ENCODE measurements around the gene ZNF467. TPM values are rescaled to one million over a fixed set of nuclear protein-coding genes. Genes with fewer than 3 reads are reported as not detected.

The ZNF467 gene
- polyA plus RNA-seq, 4 donors = 18.1 to 38.9 (median 26.1) TPM

- no peak for DNase-seq (ENCODE audit: low read depth in 4 of 4, low spot score in 3 of 4)
These were observed 35.8 kb upstream of the ZNF467 start for GRCh38 chr7:149809215-149809614.

GRCh38 chr7:149808311-149808710 is 34.9 kb upstream of the ZNF467 start:
- DNase-seq (ENCODE audit: low read depth in 4 of 4, low spot score in 3 of 4) = no peak

GRCh38 chr7:149806726-149807125 is 33.3 kb upstream of the ZNF467 start:
- no peak for DNase-seq (ENCODE audit: low read depth in 4 of 4, low spot score in 3 of 4)

- DNase-seq (ENCODE audit: low read depth in 4 of 4, low spot score in 3 of 4) = no peak
These were observed 30.7 kb upstream of the ZNF467 start for GRCh38 chr7:149804106-149804505.

GRCh38 chr7:149803551-149804074 is 30.2 kb upstream of the ZNF467 start:
- no peak for DNase-seq (ENCODE audit: low read depth in 4 of 4, low spot score in 3 of 4)

- DNase-seq (ENCODE audit: low read depth in 4 of 4, low spot score in 3 of 4) = no peak
These were observed 29.6 kb upstream of the ZNF467 start for GRCh38 chr7:149802966-149803365.

- no peak for DNase-seq (ENCODE audit: low read depth in 4 of 4, low spot score in 3 of 4)
These were observed 28.4 kb upstream of the ZNF467 start for GRCh38 chr7:149801816-149802215.

- no peak for DNase-seq (ENCODE audit: low read depth in 4 of 4, low spot score in 3 of 4)
These were observed 27.7 kb upstream of the ZNF467 start for GRCh38 chr7:149801002-149801566.

GRCh38 chr7:149800169-149800555 is 26.8 kb upstream of the ZNF467 start:
- DNase-seq (ENCODE audit: low read depth in 4 of 4, low spot score in 3 of 4) = no peak

GRCh38 chr7:149799397-149800168 is 26.2 kb upstream of the ZNF467 start:
- no peak for DNase-seq (ENCODE audit: low read depth in 4 of 4, low spot score in 3 of 4)

- no peak for DNase-seq (ENCODE audit: low read depth in 4 of 4, low spot score in 3 of 4)
These were observed 24.4 kb upstream of the ZNF467 start for GRCh38 chr7:149797771-149798170.

GRCh38 chr7:149796287-149796860 is 23.0 kb upstream of the ZNF467 start:
- DNase-seq (ENCODE audit: low read depth in 4 of 4, low spot score in 3 of 4) = no peak

- no peak for DNase-seq (ENCODE audit: low read depth in 4 of 4, low spot score in 3 of 4)
These were observed 21.7 kb upstream of the ZNF467 start for GRCh38 chr7:149795126-149795525.

GRCh38 chr7:149794661-149795060 is 21.3 kb upstream of the ZNF467 start:
- no peak for DNase-seq (ENCODE audit: low read depth in 4 of 4, low spot score in 3 of 4)

- no peak for DNase-seq (ENCODE audit: low read depth in 4 of 4, low spot score in 3 of 4)
These were observed 19.9 kb upstream of the ZNF467 start for GRCh38 chr7:149793261-149793660.

GRCh38 chr7:149792220-149792595 is 18.8 kb upstream of the ZNF467 start:
- DNase-seq (ENCODE audit: low read depth in 4 of 4, low spot score in 3 of 4) = no peak

GRCh38 chr7:149791411-149792219 is 18.2 kb upstream of the ZNF467 start:
- DNase-seq (ENCODE audit: low read depth in 4 of 4, low spot score in 3 of 4) = no peak

GRCh38 chr7:149790754-149791360 is 17.5 kb upstream of the ZNF467 start:
- DNase-seq (ENCODE audit: low read depth in 4 of 4, low spot score in 3 of 4) = no peak

GRCh38 chr7:149790146-149790548 is 16.8 kb upstream of the ZNF467 start:
- no peak for DNase-seq (ENCODE audit: low read depth in 4 of 4, low spot score in 3 of 4)

GRCh38 chr7:149789101-149789500 is 15.7 kb upstream of the ZNF467 start:
- no peak for DNase-seq (ENCODE audit: low read depth in 4 of 4, low spot score in 3 of 4)

All from left renal pelvis (tissue), 4 donors.